Measurements from ENCODE around the gene HPCAL1.

HPCAL1 gene

DNA sequence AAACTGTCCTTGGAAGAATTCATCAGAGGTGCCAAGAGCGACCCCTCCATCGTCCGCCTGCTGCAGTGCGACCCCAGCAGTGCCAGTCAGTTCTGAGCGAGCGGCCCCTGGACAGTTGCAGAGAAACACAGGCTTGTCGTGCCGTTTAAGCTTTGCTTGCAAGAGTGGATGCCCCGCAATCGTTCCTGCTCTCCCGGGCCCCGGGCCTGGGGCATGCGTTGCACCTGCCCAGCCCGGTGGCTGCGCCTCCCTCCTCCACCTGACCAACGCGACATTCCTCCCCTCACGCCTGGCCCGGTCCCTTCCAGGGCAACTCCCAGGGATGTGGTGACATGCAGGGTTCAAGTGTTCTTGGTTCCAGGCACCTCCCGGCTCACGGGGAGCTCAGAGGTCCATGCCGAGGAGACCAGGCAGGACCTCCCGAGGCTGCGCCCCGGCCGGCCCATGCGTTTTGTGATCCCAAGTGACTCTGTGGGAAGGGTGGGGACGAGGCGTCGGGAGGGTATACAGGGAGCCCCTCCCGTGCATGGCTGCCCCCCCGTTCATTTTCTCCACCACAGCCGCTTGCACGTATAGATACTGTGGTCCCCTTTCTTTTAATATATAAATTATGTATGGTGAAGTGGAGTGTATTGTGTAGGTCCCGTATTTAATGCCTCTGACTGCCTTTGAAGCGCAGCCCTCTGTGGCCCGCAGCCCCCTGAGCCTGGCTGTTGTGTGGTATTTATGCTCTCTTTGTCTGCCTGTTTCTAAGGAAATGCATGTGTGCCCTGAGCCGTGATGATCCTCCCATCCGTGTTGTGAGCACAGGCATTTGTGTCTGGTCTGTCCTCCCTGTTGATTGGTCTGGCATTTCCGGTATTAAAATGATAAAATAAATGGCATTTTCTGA is 124.3 kb downstream of the HPCAL1 start:
- no peak for DNase-seq (ENCODE audit: low read depth)

DNA sequence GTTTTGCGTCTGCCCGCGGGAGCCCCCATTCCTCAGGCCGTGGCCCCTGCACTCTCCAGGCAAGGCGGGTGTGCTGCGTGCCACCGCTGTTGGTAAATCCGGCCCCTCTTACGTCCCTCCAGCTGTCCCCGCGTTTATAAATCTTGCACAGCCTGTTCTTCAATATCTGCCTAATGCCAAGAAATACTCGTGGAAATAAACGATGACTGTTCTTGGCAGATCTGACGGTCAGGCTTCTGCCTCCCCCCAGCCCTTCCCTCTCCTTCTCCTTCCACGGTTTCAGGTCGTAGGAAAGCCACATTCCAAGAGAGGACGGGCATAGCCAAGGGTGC is 124.9 kb downstream of the HPCAL1 start:
- DNase-seq (ENCODE audit: low read depth): no peak

DNA sequence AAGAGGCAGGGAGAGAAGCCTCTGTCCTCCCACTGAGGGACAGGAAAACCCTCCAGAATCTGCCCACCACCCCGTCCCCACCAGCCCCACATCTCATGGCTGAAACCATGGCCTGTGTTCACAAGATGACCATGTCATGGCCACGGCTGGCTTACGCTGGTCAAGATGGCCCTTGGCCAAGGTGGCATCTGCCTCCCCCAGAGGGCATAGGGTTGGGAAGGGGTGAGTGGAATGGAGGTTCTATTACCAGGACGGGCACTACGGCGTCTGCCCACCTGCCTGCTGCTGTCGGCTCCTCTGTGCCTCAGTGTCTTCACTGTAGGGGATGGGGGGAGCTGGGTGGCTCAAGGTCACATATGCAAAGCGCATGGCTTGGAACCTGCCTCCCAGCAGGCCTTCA is 125.7 kb downstream of the HPCAL1 start:
- no peak for DNase-seq (ENCODE audit: low read depth)

DNA sequence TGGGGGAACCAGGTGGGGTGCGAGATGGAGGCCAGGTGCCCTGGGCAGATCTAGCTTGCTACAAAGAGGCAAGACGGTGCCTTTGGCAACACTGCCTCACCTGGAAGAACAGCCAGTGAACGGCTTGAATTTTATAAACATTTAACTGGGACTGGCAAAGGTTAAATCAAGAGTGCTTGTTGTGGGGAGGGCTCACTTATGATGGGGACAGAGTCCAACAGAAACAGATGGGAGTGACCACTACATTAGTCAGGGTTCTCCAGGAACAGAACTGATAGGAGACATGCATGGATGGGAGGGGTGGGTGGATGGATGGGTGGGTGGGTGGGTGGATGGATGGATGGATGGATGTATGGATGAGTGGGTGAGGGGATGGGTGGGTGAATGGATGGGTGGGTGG is 126.2 kb downstream of the HPCAL1 start:
- DNase-seq (ENCODE audit: low read depth): no peak

DNA sequence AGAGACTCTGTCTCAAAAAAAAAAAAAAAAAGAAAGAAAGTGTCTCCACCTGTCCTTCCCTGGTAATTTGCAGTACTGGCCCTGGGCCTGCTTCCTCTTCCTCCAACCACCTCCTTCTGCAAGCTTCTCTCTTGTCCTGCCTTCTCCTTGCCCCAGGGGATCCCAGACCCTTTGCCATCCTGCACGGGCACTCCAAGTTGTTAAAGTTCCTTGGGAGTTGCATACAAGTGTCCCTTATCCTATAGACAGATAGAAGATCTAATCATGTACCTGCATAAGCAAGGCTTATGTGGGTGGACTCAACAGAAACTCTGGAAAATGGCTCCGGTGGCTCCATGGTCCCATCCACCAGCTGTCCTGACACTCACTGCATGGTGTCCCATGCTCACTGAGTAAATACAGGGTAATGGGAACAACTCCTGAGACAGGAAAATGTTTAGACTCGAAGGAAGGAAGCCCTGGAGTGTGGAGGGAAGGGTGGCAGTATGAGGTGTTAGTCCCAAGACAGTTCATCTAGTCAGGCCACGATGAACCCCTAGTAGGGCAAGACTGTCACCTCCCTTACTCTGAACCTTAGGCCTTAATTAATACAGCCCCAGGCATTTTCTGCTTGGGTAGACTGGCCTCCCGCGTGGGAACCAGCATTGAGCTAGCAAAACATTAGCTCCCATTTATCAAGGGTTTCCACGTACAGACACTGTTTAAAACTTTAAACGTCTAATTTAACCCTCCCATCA is 128.3 kb downstream of the HPCAL1 start:
- no peak for DNase-seq (ENCODE audit: low read depth)

DNA sequence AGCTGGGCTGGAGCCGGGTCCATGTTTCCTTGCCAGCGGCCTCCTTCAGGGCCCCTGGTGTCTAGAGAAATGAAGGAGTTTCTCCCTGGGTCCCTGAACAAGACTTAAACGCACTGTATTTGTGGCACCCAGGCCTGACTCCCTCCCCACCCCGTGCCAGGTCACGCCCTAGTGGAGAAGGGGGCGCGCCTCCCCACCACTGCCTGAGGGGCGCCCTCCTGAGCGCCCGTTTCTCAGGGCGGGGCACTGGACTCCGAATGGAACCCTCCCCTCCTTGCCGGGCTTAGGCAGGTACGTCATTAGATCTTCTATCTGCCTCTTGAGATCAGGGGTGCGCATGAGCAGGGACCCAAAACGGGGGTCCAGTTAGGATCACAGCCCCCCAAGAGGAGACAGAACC is 129.1 kb downstream of the HPCAL1 start:
- DNase-seq (ENCODE audit: low read depth): no peak

DNA sequence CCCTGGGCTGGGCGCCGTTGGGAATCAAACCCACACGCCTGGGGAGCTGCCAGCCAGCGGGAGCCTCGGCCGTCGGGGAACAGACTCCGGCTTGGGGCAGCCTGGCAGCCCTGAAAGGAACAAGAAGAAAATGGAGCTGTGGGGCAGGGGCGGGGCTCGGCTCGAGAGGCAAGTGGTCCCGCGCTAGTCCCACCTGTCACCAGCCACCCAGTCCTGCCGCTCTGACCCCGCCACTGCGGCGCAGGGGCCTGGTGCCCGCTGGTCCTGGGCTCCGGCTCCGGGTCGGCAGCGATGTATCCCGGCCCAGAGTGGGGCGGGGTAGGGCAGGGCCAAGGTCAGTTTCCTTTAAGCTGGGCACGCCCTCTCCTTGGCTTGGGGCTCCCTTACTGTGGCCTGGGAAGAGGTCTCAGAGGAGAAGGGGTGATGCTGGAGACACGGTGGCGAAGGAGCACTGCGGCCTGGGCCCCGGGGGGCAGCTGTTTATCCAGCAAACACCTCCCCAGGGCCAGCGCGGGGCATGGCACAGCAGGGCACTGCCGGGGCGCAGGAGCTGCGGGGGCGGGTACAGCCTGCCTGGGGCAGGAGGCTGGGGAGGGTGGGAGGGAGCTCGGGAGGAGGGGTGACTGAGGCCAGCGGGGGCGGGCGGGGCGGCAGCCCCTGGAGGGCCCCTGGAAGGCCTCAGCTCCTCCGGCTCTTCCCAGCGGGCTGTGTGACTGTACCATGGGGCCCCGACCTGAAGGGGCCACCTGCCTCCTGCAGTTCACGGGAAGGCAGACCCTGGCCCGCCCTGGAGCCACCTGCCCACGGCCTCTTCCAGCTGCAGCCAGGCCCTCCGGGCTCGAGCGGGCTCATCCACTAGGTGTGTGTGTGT is 129.8 kb downstream of the HPCAL1 start:
- DNase-seq (ENCODE audit: low read depth): no peak

DNA sequence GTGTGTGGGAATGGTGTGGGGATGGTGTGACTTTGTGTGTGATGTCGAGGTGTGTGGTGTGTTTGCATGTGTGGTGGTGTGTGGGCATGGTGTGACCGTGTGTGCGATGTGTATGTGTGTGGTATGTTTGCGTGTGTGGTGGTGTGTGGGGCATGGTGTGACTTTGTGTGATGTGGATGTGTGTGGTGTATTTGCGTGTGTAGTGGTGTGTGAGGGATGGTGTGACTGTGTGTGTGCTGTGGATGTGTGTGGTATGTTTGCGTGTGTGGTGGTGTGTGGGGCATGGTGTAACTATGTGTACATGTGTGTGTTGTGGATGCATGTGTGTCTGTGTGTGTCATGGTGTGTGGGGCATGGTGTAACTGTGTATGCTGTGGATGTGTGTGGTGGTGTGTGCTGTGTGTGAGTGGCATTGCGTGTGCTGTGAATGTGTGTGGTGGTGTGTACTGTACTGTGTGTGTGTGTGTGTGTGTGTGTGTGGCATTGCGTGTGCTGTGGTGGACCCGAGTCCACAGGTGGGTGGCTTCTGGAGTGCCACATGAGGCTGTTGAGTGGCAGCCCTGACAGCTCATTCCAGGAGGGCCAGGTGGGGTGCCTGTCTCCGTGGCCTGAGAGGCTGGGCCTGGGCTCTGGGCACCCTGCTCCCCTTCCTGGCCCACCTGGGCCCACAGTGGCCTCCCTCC is 130.7 kb downstream of the HPCAL1 start:
- no peak for DNase-seq (ENCODE audit: low read depth)

DNA sequence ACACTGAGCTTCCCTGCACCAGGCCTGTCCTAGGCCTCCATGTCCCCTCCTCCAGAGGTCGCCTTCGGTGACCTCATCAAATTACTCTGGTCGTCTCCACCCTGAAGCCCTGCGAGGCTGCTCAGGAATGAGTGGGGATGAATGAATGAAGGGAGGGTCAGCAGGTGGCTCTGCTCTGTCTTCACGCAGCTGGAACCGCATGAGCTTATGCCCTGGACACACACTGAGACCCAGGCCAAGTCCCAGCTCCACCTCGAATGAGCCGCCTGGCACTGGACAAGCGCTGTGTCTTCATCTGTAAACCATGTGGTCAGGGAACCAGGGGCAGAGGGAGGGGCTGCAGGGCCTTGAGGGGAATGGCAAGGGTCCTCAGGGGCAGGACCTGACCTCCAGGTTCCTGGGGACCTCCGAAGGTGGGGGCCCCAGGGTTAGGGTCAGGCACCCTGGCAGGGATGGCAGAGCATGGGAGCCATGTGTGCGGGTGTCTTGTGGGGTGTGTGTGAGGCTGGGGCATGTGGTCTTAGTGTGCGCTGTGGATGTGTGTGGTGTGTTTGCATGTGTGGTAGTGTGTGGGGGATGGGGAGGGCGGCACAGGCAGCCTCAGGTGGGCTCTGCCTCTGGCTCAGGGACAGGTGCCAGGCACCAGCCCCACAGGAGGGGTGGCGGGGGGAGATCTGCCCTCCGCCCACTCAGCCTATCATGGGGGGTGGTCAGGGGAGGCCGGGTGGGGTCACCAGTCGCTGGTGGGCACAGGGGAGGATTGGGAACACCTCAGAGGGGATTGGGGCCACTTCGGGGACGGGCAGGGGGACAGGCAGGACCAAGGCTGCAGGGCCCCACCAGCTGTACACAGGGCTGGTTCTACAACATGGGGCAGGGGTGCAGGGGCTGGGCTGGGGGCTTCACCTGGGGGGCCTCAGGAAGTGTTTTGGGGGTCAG is 131.5 kb downstream of the HPCAL1 start:
- DNase-seq (ENCODE audit: low read depth): no peak

DNA sequence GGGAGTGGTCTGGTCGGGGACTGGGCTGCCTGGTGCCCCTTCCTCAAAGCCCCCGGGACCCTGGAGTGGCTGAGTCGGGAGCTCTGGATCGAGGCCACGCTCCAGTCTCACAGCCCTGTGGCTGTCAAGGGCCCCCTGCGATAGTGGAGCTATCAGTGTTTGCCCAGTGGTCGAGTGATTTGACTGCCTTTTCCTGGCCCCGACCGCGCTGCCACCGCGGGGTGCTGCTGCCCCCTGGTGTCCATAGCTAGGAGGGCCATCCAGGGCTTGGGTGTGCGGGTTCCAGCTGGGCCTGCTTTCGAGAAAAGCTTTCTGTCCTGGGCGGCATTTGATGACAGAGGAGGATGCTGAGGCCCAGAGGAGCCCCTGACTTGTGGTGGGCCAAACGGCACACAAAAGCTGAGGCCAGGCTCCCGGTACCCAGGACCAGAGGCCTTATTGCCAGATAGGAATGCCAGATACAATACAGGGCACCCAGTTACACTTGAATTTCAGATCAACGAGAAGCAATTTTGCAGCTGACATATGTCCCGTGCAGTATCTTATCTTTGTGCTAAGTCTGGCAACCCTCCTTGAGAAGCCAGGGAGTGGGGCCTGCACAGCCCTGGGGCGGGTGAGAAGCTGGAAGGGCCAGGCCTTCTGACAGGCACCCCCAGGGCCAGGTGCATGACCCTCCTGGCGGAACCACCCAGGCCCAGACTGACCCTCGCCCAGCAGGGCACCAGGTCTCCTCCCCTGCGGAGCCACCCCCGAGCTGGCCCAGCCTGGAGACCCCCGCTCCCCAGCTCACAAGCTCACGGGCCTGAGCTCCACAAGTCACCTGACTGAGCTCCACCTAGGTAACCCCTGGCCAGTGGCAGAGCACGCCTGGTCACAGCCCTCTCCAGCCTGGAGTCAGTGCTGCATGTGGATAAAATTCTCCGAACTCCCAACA is 132.4 kb downstream of the HPCAL1 start:
- no peak for DNase-seq (ENCODE audit: low read depth)

DNA sequence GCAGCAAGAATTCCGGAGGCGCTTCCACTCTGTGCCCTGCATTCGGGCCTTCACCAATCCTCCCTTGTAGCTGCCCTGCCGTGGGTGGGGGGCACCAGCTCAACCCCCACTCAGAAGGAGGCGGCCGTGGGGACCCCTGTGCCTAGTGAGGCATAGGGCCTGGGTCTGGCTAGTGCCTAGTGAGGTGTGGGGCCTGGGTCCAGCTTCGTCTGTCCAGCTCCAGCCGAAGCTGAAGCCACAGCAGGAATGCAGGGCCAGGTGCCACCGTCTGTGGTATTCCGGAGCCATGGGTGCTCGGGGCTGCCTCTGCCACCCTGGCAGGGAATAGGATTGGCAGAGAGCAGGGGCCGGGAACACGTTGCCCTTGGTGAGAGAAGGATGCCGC is 133.1 kb downstream of the HPCAL1 start:
- no peak for DNase-seq (ENCODE audit: low read depth)

DNA sequence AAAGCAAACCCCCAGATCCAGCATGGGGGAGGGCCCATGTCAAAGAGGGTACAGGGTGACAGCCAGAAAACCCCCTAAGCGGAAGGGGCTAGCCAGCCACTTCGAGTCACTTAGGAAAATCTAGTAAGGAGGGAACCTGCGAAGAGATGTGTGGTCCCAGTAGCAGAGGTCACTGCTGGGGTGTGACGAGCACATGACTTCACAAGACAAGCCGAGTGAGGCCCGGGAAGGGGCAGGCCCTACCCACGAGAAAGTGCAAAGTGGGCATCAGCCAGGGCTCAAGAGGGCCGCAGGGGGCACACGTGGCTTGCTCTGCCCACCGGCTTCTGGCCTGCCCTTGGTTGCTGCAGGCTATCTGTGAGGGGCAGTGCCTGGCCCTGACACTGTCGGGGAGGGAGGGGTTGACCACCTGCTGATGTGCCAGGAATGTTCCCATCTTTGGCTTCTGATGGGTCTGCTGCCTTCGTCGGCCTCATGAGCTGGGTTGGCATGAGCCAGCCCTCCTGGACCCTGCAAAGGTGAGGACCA is 133.9 kb downstream of the HPCAL1 start:
- DNase-seq (ENCODE audit: low read depth): no peak

DNA sequence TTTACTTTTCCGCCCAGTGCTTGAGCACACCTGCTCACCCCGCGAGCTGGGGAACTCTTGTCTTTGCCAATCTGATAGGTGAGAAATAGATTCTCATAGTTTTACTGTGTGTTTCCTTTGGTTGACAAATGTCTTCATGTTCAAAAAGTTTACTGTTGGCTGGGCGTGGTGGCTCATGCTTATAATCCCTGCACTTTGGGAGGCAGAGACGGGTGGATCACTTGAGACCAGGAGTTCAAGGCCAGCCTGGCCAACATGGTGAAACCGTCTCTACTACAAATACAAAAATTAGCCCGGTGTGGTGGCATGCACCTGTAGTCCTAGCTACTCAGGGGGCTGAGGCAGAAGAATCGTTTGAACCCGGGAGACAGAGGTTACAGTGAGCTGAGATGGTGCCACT is 135.1 kb downstream of the HPCAL1 start:
- no peak for DNase-seq (ENCODE audit: low read depth)

DNA sequence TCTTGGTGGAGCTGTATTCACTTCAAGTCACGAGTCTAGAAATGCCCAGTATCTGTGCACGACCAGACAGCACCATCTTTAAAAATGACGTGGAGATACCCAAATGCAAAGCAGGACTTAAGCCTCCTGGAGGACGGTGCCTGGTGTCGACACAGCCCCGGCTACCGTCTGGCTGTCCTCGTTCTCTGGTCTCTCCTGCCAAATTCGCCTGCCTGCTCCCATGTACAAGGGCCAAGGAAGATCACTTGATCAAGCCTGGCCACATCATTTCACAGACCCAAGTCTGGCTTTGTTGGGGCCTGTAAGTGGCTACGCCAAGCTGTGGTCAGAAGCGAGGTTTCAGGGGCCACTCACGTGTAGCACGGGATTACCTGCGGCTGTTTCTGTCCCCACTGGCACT is 136.0 kb downstream of the HPCAL1 start:
- no peak for DNase-seq (ENCODE audit: low read depth)

DNA sequence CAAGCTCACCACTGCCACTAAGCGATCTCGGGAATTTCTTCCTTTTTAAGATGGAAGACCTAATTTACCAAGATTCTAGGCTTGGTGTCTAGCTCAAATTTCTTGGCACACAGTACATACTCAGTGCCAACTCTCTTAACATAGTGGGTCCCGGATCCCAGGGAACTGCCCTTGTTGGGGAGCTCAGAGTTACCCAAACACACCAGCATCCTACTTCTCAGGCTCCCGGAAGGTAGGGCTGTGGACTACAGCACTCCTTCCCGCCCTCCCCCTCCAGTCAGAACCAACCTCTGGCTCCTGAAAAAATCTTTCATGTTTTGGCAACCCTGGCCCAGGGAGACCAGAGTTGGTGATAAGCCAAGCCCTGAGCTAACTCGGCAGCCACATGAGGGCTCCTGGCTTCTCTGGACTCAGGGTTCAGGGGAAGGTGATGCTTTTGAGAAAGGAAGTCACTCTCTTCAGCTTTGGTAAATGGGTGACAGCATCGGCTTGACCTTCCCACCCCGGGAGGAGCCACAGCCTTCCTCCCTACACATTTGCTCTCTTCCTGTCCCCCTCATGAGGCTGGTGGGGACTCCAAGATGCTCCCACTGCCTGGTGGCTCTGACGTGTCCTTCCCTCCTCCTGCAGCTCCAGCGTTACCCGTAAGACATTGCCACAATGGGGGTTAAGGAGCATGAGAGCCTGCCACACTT is 136.6 kb downstream of the HPCAL1 start:
- no peak for DNase-seq (ENCODE audit: low read depth)

DNA sequence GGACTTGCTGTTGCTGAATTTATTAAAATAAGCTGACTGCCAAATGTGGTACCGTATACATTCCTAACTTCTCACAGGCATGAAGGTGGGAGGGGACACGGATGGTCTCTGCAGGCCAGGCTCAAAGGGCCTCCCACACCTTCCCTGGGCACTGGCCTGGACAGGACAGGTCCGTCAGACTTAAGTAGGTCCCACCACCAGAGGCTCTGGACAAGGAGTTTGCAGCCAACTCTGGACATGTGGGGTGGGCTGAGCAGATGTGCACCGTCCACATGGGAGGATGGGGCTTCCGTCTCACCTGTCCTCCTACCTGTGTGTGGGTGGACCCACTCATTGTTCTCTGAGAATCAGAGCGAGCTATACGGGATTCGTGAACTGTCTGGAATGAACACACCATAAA is 137.3 kb downstream of the HPCAL1 start:
- DNase-seq (ENCODE audit: low read depth): no peak

DNA sequence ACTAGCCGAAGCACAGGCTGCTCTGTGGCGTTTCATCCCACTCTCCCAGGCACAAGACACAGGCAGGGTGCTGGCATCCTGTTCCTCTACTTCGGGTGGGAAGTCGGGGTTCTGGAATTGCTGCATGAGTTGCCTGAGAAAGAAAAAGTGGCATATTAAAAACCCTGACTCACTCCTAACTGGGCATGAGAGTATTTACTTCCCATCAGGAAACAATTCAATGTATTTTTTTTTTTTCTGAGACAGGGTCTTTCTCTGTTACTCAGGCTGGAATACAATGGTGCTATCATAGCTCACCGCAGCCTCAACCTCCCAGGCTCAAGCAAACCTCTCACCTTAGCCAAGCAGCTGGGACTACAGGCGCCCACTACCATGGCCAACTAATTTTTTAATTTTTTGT is 138.0 kb downstream of the HPCAL1 start:
- DNase-seq (ENCODE audit: low read depth): no peak

DNA sequence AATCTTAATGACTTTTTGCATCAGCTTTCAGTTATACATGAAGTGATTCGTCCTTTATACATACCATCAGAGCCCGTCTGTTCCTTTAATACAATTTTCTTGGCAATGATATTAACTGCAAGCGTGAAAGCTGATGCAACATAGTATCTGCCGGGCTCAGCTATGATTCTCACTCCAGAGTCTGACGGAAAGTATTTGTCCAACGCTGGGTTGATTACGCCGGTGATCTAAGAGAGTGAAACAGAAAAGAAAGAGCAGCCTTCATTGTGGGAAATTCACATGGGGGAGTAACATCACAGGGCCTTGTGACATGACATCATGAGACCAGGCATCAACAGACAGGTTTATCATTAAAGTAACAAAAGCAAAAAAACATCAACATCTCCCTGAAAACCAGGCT is 139.2 kb downstream of the HPCAL1 start:
- DNase-seq (ENCODE audit: low read depth): no peak

All from HS-5 (cell line).